ENCODE results near the gene PLCB2. TPM values are rescaled to one million over a fixed set of nuclear protein-coding genes. Genes with fewer than 3 reads are reported as not detected.

Gene PLCB2
- total RNA-seq, 1 experiment from 2014 or later, result 0.84 TPM

DNA sequence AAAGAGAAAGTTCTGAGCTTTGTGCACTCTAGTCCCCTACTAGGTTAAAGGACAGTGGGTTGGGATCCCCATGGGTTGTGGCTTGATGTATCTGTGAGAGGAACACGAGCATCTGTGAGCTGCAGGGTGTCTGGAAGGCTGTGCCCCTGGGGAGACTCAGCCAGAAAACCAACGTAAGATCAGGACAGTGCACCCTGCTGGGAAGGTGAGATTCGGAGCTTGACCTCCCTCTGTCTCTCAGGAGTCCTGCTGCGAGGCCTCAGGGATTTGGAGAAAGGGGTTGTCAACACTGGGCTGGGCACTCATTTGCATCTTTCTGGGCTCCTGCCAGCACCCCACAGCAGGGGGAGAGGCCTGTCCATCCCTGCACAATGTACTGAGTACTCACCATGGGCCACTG is 40.1 kb downstream of the PLCB2 start:
- no peak for DNase-seq (ENCODE audit: unreplicated experiment)
- ChIA-PET CTCF (interaction anchor here (0.6 to 14.7 kb wide), 8 partner anchors 11 to 228 kb away, joined by 3 to 657 read pairs (median 4); no protein-coding TSS in a partner anchor), POLR2A (interaction anchor here (0.7 to 4.8 kb wide), 8 partner anchors 19 to 223 kb away, joined by 3 to 42 read pairs (median 4); partner anchors contain the start of gene PAK6)
- peak overlapping the region; percentile 20 for H3K27ac Mint-ChIP-seq (ENCODE audit: low read depth, unreplicated experiment)
- H3K4me1 Mint-ChIP-seq (ENCODE audit: insufficient read depth, unreplicated experiment), result peaks cover 7% of the 10 kb centered on the region
- H3K4me3 Mint-ChIP-seq (ENCODE audit: unreplicated experiment), result no peak overlapping the region
- peaks cover 27% of the 10 kb centered on the region for H3K36me3 Mint-ChIP-seq (ENCODE audit: insufficient read depth, unreplicated experiment)
- no peaks in the 10 kb centered on the region for H3K27me3 Mint-ChIP-seq (ENCODE audit: insufficient read depth, unreplicated experiment)
- no TSS peak for BruUV-seq (replicated peaks)
- intact Hi-C loops (cut with micrococcal nuclease), result loop anchor here (2.0 kb wide), 1 partner anchor 221 kb away; no protein-coding TSS in a partner anchor
- H3K9me3 Mint-ChIP-seq (ENCODE audit: unreplicated experiment), result no peaks in the 10 kb centered on the region
- TF ChIP-seq, protein P1, sequence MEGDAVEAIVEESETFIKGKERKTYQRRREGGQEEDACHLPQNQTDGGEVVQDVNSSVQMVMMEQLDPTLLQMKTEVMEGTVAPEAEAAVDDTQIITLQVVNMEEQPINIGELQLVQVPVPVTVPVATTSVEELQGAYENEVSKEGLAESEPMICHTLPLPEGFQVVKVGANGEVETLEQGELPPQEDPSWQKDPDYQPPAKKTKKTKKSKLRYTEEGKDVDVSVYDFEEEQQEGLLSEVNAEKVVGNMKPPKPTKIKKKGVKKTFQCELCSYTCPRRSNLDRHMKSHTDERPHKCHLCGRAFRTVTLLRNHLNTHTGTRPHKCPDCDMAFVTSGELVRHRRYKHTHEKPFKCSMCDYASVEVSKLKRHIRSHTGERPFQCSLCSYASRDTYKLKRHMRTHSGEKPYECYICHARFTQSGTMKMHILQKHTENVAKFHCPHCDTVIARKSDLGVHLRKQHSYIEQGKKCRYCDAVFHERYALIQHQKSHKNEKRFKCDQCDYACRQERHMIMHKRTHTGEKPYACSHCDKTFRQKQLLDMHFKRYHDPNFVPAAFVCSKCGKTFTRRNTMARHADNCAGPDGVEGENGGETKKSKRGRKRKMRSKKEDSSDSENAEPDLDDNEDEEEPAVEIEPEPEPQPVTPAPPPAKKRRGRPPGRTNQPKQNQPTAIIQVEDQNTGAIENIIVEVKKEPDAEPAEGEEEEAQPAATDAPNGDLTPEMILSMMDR (IDR thresholded peaks at IDR 0.05; ENCODE audit: unreplicated experiment), result no peak

DNA sequence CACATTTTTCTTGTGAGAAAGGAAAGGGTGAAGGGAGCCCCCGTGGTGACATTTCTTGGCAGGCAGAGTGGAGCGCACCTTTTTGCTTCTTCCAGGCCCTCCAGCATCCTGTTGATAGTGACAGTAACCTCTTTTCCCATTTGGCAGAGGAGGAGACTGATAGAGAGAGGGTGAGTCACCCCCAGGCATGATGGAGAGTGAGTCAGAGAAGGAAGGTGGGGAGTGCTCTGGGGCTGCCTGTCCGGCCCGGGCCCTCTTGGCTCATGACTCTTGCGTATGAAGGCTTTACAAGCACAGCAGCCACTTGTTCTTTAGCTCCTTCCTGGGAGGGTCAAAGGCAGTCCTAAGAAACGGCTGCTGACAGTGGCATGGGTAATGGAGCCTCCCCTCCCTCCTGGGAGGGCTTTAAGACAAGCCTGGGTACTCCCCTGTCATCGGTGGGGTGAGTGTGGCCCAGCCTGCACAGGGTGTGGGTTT is 40.9 kb downstream of the PLCB2 start:
- intact Hi-C loops (cut with micrococcal nuclease), result loop anchor here (2.0 kb wide), 1 partner anchor 220 kb away; no protein-coding TSS in a partner anchor

DNA sequence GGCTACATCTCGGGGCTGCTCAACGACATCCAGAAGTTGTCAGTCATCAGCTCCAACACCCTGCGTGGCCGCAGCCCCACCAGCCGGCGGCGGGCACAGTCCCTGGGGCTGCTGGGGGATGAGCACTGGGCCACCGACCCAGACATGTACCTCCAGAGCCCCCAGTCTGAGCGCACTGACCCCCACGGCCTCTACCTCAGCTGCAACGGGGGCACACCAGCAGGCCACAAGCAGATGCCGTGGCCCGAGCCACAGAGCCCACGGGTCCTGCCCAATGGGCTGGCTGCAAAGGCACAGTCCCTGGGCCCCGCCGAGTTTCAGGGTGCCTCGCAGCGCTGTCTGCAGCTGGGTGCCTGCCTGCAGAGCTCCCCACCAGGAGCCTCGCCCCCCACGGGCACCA is 41.9 kb downstream of the PLCB2 start:
- no peak for DNase-seq (ENCODE audit: unreplicated experiment)
- no peak overlapping the region for H3K4me3 Mint-ChIP-seq (ENCODE audit: unreplicated experiment)
- H3K27ac Mint-ChIP-seq (ENCODE audit: low read depth, unreplicated experiment), result no peak overlapping the region
- intact Hi-C loops (cut with micrococcal nuclease), result loop anchor here (2.0 kb wide), 1 partner anchor 219 kb away; no protein-coding TSS in a partner anchor
- no peaks in the 10 kb centered on the region for H3K27me3 Mint-ChIP-seq (ENCODE audit: insufficient read depth, unreplicated experiment)
- ChIA-PET POLR2A (interaction anchor here (1.4 to 4.8 kb wide), 5 partner anchors 22 to 49 kb away, joined by 3 to 42 read pairs (median 9); partner anchors contain the start of gene PAK6), CTCF (interaction anchor here (1.3 to 5.4 kb wide), 4 partner anchors 8 to 48 kb away, joined by 3 to 35 read pairs (median 6); partner anchors contain the start of gene PAK6)
- peaks cover 7% of the 10 kb centered on the region for H3K4me1 Mint-ChIP-seq (ENCODE audit: insufficient read depth, unreplicated experiment)
- H3K9me3 Mint-ChIP-seq (ENCODE audit: unreplicated experiment), result no peaks in the 10 kb centered on the region
- no TSS peak for BruUV-seq (replicated peaks)
- TF ChIP-seq, protein P1 (IDR thresholded peaks at IDR 0.05; ENCODE audit: unreplicated experiment), result no peak
- H3K36me3 Mint-ChIP-seq (ENCODE audit: insufficient read depth, unreplicated experiment), result peaks cover 32% of the 10 kb centered on the region

More for the DNA sequence above, 40.9 kb downstream of the PLCB2 start:
- POLR2A ChIA-PET, result interaction anchor here (0.7 to 4.8 kb wide), 9 partner anchors 18 to 223 kb away, joined by 3 to 42 read pairs (median 4); partner anchors contain the start of gene PAK6
- TF ChIP-seq, protein P1 (IDR thresholded peaks at IDR 0.05; ENCODE audit: unreplicated experiment), result no peak
- peak; percentile 96 for DNase-seq (ENCODE audit: unreplicated experiment)
- Mint-ChIP-seq H3K4me3 (ENCODE audit: unreplicated experiment) (no peak overlapping the region), H3K36me3 (ENCODE audit: insufficient read depth, unreplicated experiment) (peaks cover 32% of the 10 kb centered on the region), H3K4me1 (ENCODE audit: insufficient read depth, unreplicated experiment) (peaks cover 7% of the 10 kb centered on the region), H3K27me3 (ENCODE audit: insufficient read depth, unreplicated experiment) (no peaks in the 10 kb centered on the region), H3K27ac (ENCODE audit: low read depth, unreplicated experiment) (peak overlapping the region; percentile 20), H3K9me3 (ENCODE audit: unreplicated experiment) (no peaks in the 10 kb centered on the region)
- BruUV-seq (replicated peaks), result no TSS peak
- CTCF ChIA-PET, result interaction anchor here (0.6 to 14.7 kb wide), 8 partner anchors 8 to 221 kb away, joined by 3 to 657 read pairs (median 4); no protein-coding TSS in a partner anchor

DNA sequence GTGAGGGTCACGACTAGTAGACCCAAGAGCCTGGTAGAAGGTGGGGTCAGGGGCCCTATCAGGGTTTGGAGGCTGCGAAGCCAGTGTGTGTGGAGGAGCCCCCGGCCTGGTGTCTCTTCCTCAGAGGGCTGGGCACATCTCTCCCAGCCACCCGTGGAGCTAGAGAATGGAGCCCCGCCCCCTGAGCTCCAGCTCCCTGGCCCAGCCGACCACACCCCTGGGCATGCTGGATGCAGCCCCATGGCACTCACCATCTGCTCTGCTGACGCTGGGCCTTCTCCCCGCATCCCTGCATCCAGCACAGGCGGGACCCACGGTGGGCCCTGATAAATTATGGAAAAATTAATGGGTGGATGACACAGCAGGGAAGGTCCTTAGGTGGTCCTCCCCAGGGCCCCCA is 42.4 kb downstream of the PLCB2 start:
- ChIA-PET CTCF (interaction anchor here (1.3 to 5.4 kb wide), 4 partner anchors 9 to 48 kb away, joined by 3 to 35 read pairs (median 8); partner anchors contain the start of gene PAK6), POLR2A (interaction anchor here (1.4 to 4.8 kb wide), 2 partner anchors 22 to 26 kb away, joined by 3 to 42 read pairs; partner anchors contain the start of gene PAK6)
- Mint-ChIP-seq H3K4me1 (ENCODE audit: insufficient read depth, unreplicated experiment) (peaks cover 7% of the 10 kb centered on the region), H3K36me3 (ENCODE audit: insufficient read depth, unreplicated experiment) (peaks cover 32% of the 10 kb centered on the region), H3K27ac (ENCODE audit: low read depth, unreplicated experiment) (no peak overlapping the region), H3K9me3 (ENCODE audit: unreplicated experiment) (no peaks in the 10 kb centered on the region), H3K4me3 (ENCODE audit: unreplicated experiment) (no peak overlapping the region), H3K27me3 (ENCODE audit: insufficient read depth, unreplicated experiment) (no peaks in the 10 kb centered on the region)
- TF ChIP-seq, protein P1 (IDR thresholded peaks at IDR 0.05; ENCODE audit: unreplicated experiment), result no peak
- intact Hi-C loops (cut with micrococcal nuclease), result no loop called here
- no TSS peak for BruUV-seq (replicated peaks)
- no peak for DNase-seq (ENCODE audit: unreplicated experiment)

All from MCF 10A (cell line).